ENCODE results near the gene WDFY2. TPM values are rescaled to one million over a fixed set of nuclear protein-coding genes. Genes with fewer than 3 reads are reported as not detected.

The WDFY2 gene
- total RNA-seq, 1 experiment from 2014 or later, result 25.7 TPM

GRCh38 chr13:51659276-51660127 is 75.2 kb downstream of the WDFY2 start:
- Mint-ChIP-seq H3K27me3 (ENCODE audit: low read depth) (no peaks in the 10 kb centered on the region), H3K4me3 (no peak overlapping the region), H3K27ac (0 out of 2 replicates have a peak overlapping the region, but pooled peaks have one; percentile 2), H3K4me1 (peaks cover 35% of the 10 kb centered on the region), H3K9me3 (peaks cover 11% of the 10 kb centered on the region), H3K36me3 (peaks cover 13% of the 10 kb centered on the region)
- POLR2A ChIA-PET, result no interaction called here
- CTCF ChIA-PET, result no interaction called here
- DNase-seq (ENCODE audit: low spot score) (no peak), ATAC-seq (no peak)
- TF ChIP-seq RORB (CRISPR knock-in tag; IDR thresholded peaks at IDR 0.05) (no peak), NFYB (CRISPR knock-in tag; conservative IDR thresholded peaks at IDR 0.05; ENCODE audit: low read depth) (no peak), ZNF425 (CRISPR knock-in tag; conservative IDR thresholded peaks at IDR 0.05) (no peak), ATF2 (CRISPR knock-in tag; IDR thresholded peaks at IDR 0.05; ENCODE audit: borderline replicate concordance, low read depth) (no peak), CTCF (IDR thresholded peaks at IDR 0.05) (no peak), ZNF219 (CRISPR knock-in tag; IDR thresholded peaks at IDR 0.05; ENCODE audit: borderline replicate concordance) (no peak), ZNF396 (CRISPR knock-in tag; IDR thresholded peaks at IDR 0.05; ENCODE audit: borderline replicate concordance) (no peak), NR3C1 (CRISPR knock-in tag; conservative IDR thresholded peaks at IDR 0.05; ENCODE audit: low read depth) (no peak), EMX1 (CRISPR knock-in tag; IDR thresholded peaks at IDR 0.05) (no peak), MLX (CRISPR knock-in tag; IDR thresholded peaks at IDR 0.05) (no peak)

GRCh38 chr13:51660813-51661212 is 76.6 kb downstream of the WDFY2 start:
- H3K4me1 Mint-ChIP-seq, result peaks cover 35% of the 10 kb centered on the region
- DNase-seq (ENCODE audit: low spot score) (no peak), ATAC-seq (no peak)
- H3K36me3 Mint-ChIP-seq, result peaks cover 3% of the 10 kb centered on the region; the same call in 1 of the 2 replicates
- no peak overlapping the region for H3K4me3 Mint-ChIP-seq
- CTCF ChIA-PET, result no interaction called here
- no peaks in the 10 kb centered on the region for H3K27me3 Mint-ChIP-seq (ENCODE audit: low read depth)
- H3K9me3 Mint-ChIP-seq, result no peaks in the 10 kb centered on the region
- POLR2A ChIA-PET, result no interaction called here
- no peak overlapping the region for H3K27ac Mint-ChIP-seq
- no peak for TF ChIP-seq CDX4 (CRISPR knock-in tag; IDR thresholded peaks at IDR 0.05; ENCODE audit: borderline replicate concordance)
- TF ChIP-seq CREM (CRISPR knock-in tag; IDR thresholded peaks at IDR 0.05), result no peak
- TF ChIP-seq HMGXB4 (CRISPR knock-in tag; IDR thresholded peaks at IDR 0.05), result no peak
- TF ChIP-seq ZNF281 (CRISPR knock-in tag; IDR thresholded peaks at IDR 0.05), result no peak
- no peak for TF ChIP-seq MYBL2 (CRISPR knock-in tag; IDR thresholded peaks at IDR 0.05)
- TF ChIP-seq NR2C2 (CRISPR knock-in tag; IDR thresholded peaks at IDR 0.05), result no peak
- TF ChIP-seq ZNF425 (CRISPR knock-in tag; conservative IDR thresholded peaks at IDR 0.05), result no peak

All from WTC11 (cell line).